HepG2 (cell line): ENCODE data around the gene GFPT2. TPM values are rescaled to one million over a fixed set of nuclear protein-coding genes. Genes with fewer than 3 reads are reported as not detected.
A peak's percentile ranks its signal among the peaks of the same experiment; 100 is the strongest.

Source experiments
- ATAC-seq: fragments of 200-7000 bp; cut with Tn5 transposase; 3 replicates; pipeline ENCODE4 v1.9.1; 2020; ENCODE audit warnings: mild to moderate bottlenecking, moderate library complexity
- BruUV-seq: library from RNA; stranded (reverse); fragments of 400-500 nt; replicated peaks from 2 replicates; lab custom pipeline; 2021; lab: Mats Ljungman, UMichigan
- CTCF ChIA-PET: fragments of 300-600 bp; formaldehyde crosslinking; extraction: SDS; loops from one replicate; lab custom pipeline; 2021; ENCODE audit warnings: low total read pairs, inconsistent platforms, low intra/inter-chr PET ratio; lab: Yijun Ruan, JAX
- POLR2A ChIA-PET: fragments of 350-600 bp; sonication (Branson Sonifier 250); formaldehyde crosslinking; loops from one replicate; lab custom pipeline; 2020; ENCODE audit warnings: antibody characterized with exemption, inconsistent platforms; lab: Yijun Ruan, JAX
- DNase-seq: peaks from one replicate; pipeline ENCODE4 v3.0.0-alpha.2; 2015; ENCODE audit warnings: low spot score
- FAIRE-seq: peaks from 3 replicates; lab custom pipeline; 2011; peaks lifted over from hg19 to GRCh38; lab: Jason Lieb, UNC
- H2AFZ ChIP-seq: one replicate; pipeline ENCODE4 v1.6.1; 2011; ENCODE audit warnings: low read length, inconsistent platforms
- H3K27ac ChIP-seq: fragments of 300-600 bp; 3 replicates; pipeline ENCODE4 v1.8.0; 2011; ENCODE audit warnings: mixed run types, mild to moderate bottlenecking, mixed read lengths, low read length, inconsistent platforms; ENCODE audit not compliant: insufficient read depth; ENCODE audit errors: extremely low read length
- H3K27me3 ChIP-seq, 2 experiments: fragments of 200-600 bp in 1 of 2; 2 replicates in 1 of 2; 3 replicates in 1 of 2; pipeline versions ENCODE4 v1.6.0 to v1.8.0; 2011; ENCODE audit warnings: low read length in 2 of 2, mild to moderate bottlenecking in 2 of 2, moderate library complexity in 2 of 2, inconsistent platforms in 1 of 2; ENCODE audit not compliant: insufficient read depth in 2 of 2, control insufficient read depth in 1 of 2
- H3K36me3 ChIP-seq, 2 experiments: fragments of 200-600 bp in 1 of 2; replicated peaks in 1 of 2; 2 replicates in 1 of 2; 3 replicates in 1 of 2; pipeline versions ENCODE4 v1.5.1 to v1.8.0; 2011; ENCODE audit warnings: low read length in 2 of 2, inconsistent platforms in 1 of 2; ENCODE audit not compliant: insufficient read depth in 2 of 2, control insufficient read depth in 1 of 2
- H3K4me1 ChIP-seq: 2 replicates; pipeline ENCODE4 v1.5.1; 2012; ENCODE audit warnings: low read length, inconsistent platforms; ENCODE audit not compliant: insufficient read depth
- H3K4me2 ChIP-seq: 2 replicates; pipeline ENCODE4 v1.6.0; 2011; ENCODE audit warnings: low read depth, low read length, inconsistent platforms
- H3K4me3 ChIP-seq, 3 experiments: fragments of 200-600 bp in 1 of 3; sonication (generic), shearing (Covaris generic) in 1 of 3; replicated peaks in 1 of 3; 2 replicates each; pipeline ENCODE4 v1.5.1; 2011 to 2016; ENCODE audit warnings: low read length in 3 of 3, inconsistent platforms in 2 of 3, low read depth in 2 of 3, mild to moderate bottlenecking in 2 of 3, control low read depth in 1 of 3, mixed read lengths in 1 of 3; ENCODE audit not compliant: insufficient read depth in 1 of 3
- H3K79me2 ChIP-seq: one replicate; pipeline ENCODE4 v1.6.1; 2011; ENCODE audit warnings: low read length, inconsistent platforms; ENCODE audit not compliant: insufficient read depth
- H3K9ac ChIP-seq: 2 replicates; pipeline ENCODE4 v1.6.0; 2011; ENCODE audit warnings: mild to moderate bottlenecking, low read depth, low read length, inconsistent platforms; ENCODE audit not compliant: insufficient read depth
- H3K9me3 ChIP-seq: 2 replicates; pipeline ENCODE4 v1.5.1; 2012; ENCODE audit warnings: mild to moderate bottlenecking, low read length
- H4K20me1 ChIP-seq: 2 replicates; pipeline ENCODE4 v1.6.0; 2011; ENCODE audit warnings: inconsistent platforms, mild to moderate bottlenecking, low read length, moderate library complexity; ENCODE audit not compliant: insufficient read depth
- CEBPB ChIP-seq: IDR thresholded peaks from 2 replicates; pipeline ENCODE4 v1.6.1; 2011; ENCODE audit warnings: low read depth, low read length, improper control_type of control experiment, borderline replicate concordance
- CEBPG ChIP-seq: IDR thresholded peaks from 2 replicates; pipeline ENCODE4 v1.6.1; 2016
- FOSL2 ChIP-seq: sonication (generic); formaldehyde crosslinking; IDR thresholded peaks from 2 replicates; pipeline ENCODE4 v1.4.0; 2020; ENCODE audit warnings: missing genetic modification reagents
- FOXP1 ChIP-seq, 2 experiments: fragments of 450-650 bp in 1 of 2; IDR thresholded peaks; 2 replicates each; pipeline ENCODE4 v1.6.1; 2017 to 2018; ENCODE audit warnings: antibody characterized with exemption in 1 of 2
- RFX1 ChIP-seq: fragments of 450-650 bp; IDR thresholded peaks from 2 replicates; pipeline ENCODE4 v1.6.1; 2017
- SATB2 ChIP-seq: sonication (generic); formaldehyde crosslinking; IDR thresholded peaks from 2 replicates; pipeline ENCODE4 v1.5.0; 2020; ENCODE audit warnings: missing genetic modification reagents
- ZNF121 ChIP-seq: sonication (generic); formaldehyde crosslinking; IDR thresholded peaks from 2 replicates; pipeline ENCODE4 v1.5.0; 2020; ENCODE audit warnings: mild to moderate bottlenecking, missing genetic modification reagents
- ZNF264 ChIP-seq: sonication (generic); formaldehyde crosslinking; IDR thresholded peaks from 2 replicates; pipeline ENCODE4 v1.4.0; 2020; ENCODE audit warnings: missing genetic modification reagents
- ZNF382 ChIP-seq: sonication (generic); formaldehyde crosslinking; IDR thresholded peaks from 2 replicates; pipeline ENCODE4 v1.5.0; 2020; ENCODE audit warnings: missing genetic modification reagents, mild to moderate bottlenecking, borderline replicate concordance
- ZNF747 ChIP-seq: sonication (generic); formaldehyde crosslinking; IDR thresholded peaks from 2 replicates; pipeline ENCODE4 v1.8.1; 2023; ENCODE audit warnings: missing genetic modification reagents, mild to moderate bottlenecking, borderline replicate concordance
- WGBS: methylation state at CpG from one replicate; pipeline ENCODE4 v1.1.6; 2017; ENCODE audit warnings: low lambda C conversion rate; 5-methylcytosine and 5-hydroxymethylcytosine counted together
- in situ Hi-C: cut with HindIII; loops from 2 replicates; pipeline ENCODE4 v1.10.0; 2017; ENCODE audit warnings: low pct_unique_long_range_greater_than_20kb; ENCODE audit not compliant: extremely low pct_ligation_motif_present
- intact Hi-C: fragments of 100-400 bp; cut with micrococcal nuclease; formaldehyde crosslinking; loops from one replicate; pipeline ENCODE4 v1.10.0; 2022; ENCODE audit not compliant: unreplicated experiment
- polyA plus RNA-seq, 8 experiments: library from polyadenylated mRNA; depleted of rRNA in 3 of 8; stranded (reverse) in 7 of 8; unstranded in 1 of 8; fragments of >200 nt; fragmentation: Illumina TruSeq in 4 of 8; extraction: Trizol in 4 of 8; gene quantifications; 2 replicates each; pipeline versions ENCODE4 v1.2.1 to v1.2.3, GENCODE V29; 2011 to 2016; ENCODE audit warnings: low read depth in 4 of 8, missing spikeins in 1 of 8, mixed read lengths in 1 of 8; ENCODE audit not compliant: insufficient read depth in 1 of 8
- total RNA-seq, 5 experiments: library from RNA; depleted of rRNA; stranded (reverse); fragments of >200 nt; fragmentation: Illumina TruSeq; extraction: Trizol; gene quantifications; 2 replicates each; pipeline ENCODE4 v1.2.3, GENCODE V29; 2016; ENCODE audit warnings: low read depth in 1 of 5

GFPT2 gene
- total and polyA plus RNA-seq, 2 of the 13 experiments (the other 11 are each of a cell fraction or from before 2014, with no cell fraction given) = 0.18 TPM

GRCh38 chr5:180330810-180331646 lies 22.1 kb downstream of the GFPT2 start:
- no peak for FAIRE-seq
- WGBS = 14% methylated on average over 16 of the region's 16 CpGs
- no peaks in the 10 kb centered on the region for H4K20me1 ChIP-seq
- ATAC-seq = no peak
- H2AFZ ChIP-seq = no peak overlapping the region
- peak; percentile 21 for DNase-seq
- 0 out of 2 replicates have a peak, but pooled peaks cover 8% of the 10 kb centered on the region for H3K4me1 ChIP-seq
- H3K9me3 ChIP-seq = no peaks in the 10 kb centered on the region
- H3K79me2 ChIP-seq = no peaks in the 10 kb centered on the region
- CTCF ChIA-PET = interaction anchor here (3.0 kb wide), 1 partner anchor 38 kb away, joined by 26 read pairs; no protein-coding TSS in a partner anchor
- no peaks in the 10 kb centered on the region for H3K36me3 ChIP-seq
- intact Hi-C loops = no loop called here
- peak; percentile 8; the same call in 1 of the 2 replicates for TF ChIP-seq CEBPG (CRISPR knock-in tag)
- no peak for TF ChIP-seq ZNF382 (CRISPR knock-in tag)
- no peak for TF ChIP-seq ZNF264 (CRISPR knock-in tag)
- TF ChIP-seq ZNF747 (CRISPR knock-in tag) = no peak
- 0 out of 2 replicates have a peak, but pooled peaks have one; percentile 9 for TF ChIP-seq FOSL2 (CRISPR knock-in tag)
- peak; percentile 77 for TF ChIP-seq CEBPB
- TF ChIP-seq FOXP1 (IDR thresholded peaks at IDR 0.05) = no peak
- TF ChIP-seq FOXP1 (CRISPR knock-in tag; IDR thresholded peaks at IDR 0.05) = no peak
- no peak for TF ChIP-seq ZNF121
- no peak for TF ChIP-seq RFX1
- TF ChIP-seq SATB2 (CRISPR knock-in tag) = no peak
- no peak overlapping the region for H3K4me2 ChIP-seq
- H3K27me3 ChIP-seq = peaks cover 4 to 32% of the 10 kb centered on the region in 2 experiments; a peak in 4 of 5 replicates
- no peak overlapping the region for H3K27ac ChIP-seq
- no TSS peak for BruUV-seq
- H3K9ac ChIP-seq = no peak overlapping the region
- in situ Hi-C loops = no loop called here
- POLR2A ChIA-PET = no interaction called here
- no peak overlapping the region for H3K4me3 ChIP-seq
